Heart left ventricle (tissue), 16 donors: ENCODE data around the gene BPIFA2. TPM values are rescaled to one million over a fixed set of nuclear protein-coding genes. Genes with fewer than 3 reads are reported as not detected.

Experiments used
- ATAC-seq, 4 donors: fragments of 200-7000 bp; cut with Tn5 transposase; one replicate each; pipeline ENCODE4 v1.9.1; 2020 to 2022; ENCODE audit warnings: moderate library complexity in 4 of 4, mild to moderate bottlenecking in 3 of 4, moderate number of reproducible peaks in 1 of 4
- DNase-seq, 5 donors: peaks; one replicate each; pipeline ENCODE4 v3.0.0-alpha.2; 2020
- H3K27ac ChIP-seq, 12 donors: fragments of 200-600 bp; sonication (generic) in 4 of 12; one replicate each; pipeline versions ENCODE4 v1.5.0 to v1.8.0; 2016 to 2022; ENCODE audit warnings: mild to moderate bottlenecking in 2 of 12
- H3K27me3 ChIP-seq, 9 donors: fragments of 200-600 bp; sonication (generic) in 2 of 9; one replicate each; pipeline versions ENCODE4 v1.5.1 to v1.8.0; 2016 to 2022; ENCODE audit warnings: mild to moderate bottlenecking in 3 of 9
- H3K36me3 ChIP-seq, 9 donors: fragments of 200-600 bp; sonication (generic) in 2 of 9; one replicate each; pipeline versions ENCODE4 v1.5.0 to v1.8.0; 2018 to 2022; ENCODE audit warnings: mild to moderate bottlenecking in 2 of 9
- H3K4me1 ChIP-seq, 12 donors: fragments of 200-600 bp; sonication (generic) in 4 of 12; one replicate each; pipeline versions ENCODE4 v1.5.0 to v1.8.0; 2016 to 2022; ENCODE audit warnings: mild to moderate bottlenecking in 3 of 12
- H3K4me3 ChIP-seq, 12 donors: fragments of 200-600 bp; sonication (generic) in 4 of 12; one replicate each; pipeline versions ENCODE4 v1.5.0 to v1.8.0; 2017 to 2022; ENCODE audit warnings: mild to moderate bottlenecking in 9 of 12, moderate library complexity in 4 of 12
- H3K9me3 ChIP-seq, 12 donors: fragments of 200-600 bp; sonication (generic) in 4 of 12; one replicate each; pipeline versions ENCODE4 v1.5.0 to v1.8.0; 2016 to 2022; ENCODE audit warnings: mild to moderate bottlenecking in 1 of 12
- POLR2A ChIP-seq, 2 donors: fragments of 450-650 bp; IDR thresholded peaks; one replicate each; pipeline ENCODE4 v1.6.1; 2017; ENCODE audit warnings: antibody characterized with exemption in 2 of 2, mild to moderate bottlenecking in 2 of 2, moderate library complexity in 2 of 2
- WGBS, 4 donors: extraction: QIAGEN DNeasy Blood & Tissue Kit in 2 of 4; methylation state at CpG; one replicate each; pipeline versions ENCODE4 v1.1.5 to v1.1.7; 2013 to 2018; 5-methylcytosine and 5-hydroxymethylcytosine counted together
- intact Hi-C, 10 donors: fragments of 100-400 bp; cut with DNase I; formaldehyde crosslinking; loops; one replicate each; pipeline versions ENCODE4 v1.11.1 to v1.14.2; 2022
- polyA plus RNA-seq, 2 donors: library from polyadenylated mRNA; stranded (reverse); fragments of 200-250 nt; gene quantifications; one replicate each; pipeline ENCODE4 v1.2.3, GENCODE V29; 2013
- total RNA-seq, 9 donors: library from RNA; depleted of rRNA in 2 of 9; stranded (reverse); fragments of >200 nt in 2 of 9; fragmentation: NEBNext Ultra II Directional in 3 of 9; extraction: Animal tissue kit (Norgen Biotek cat#: 25700) in 3 of 9; gene quantifications; one replicate each; pipeline versions ENCODE4 v1.1.0 to v1.2.4, GENCODE V29; 2016 to 2023
- TF ChIP-seq, protein P1 (sequence below), 12 donors: fragments of 200-600 bp; sonication (generic) in 4 of 12; IDR thresholded peaks; one replicate each; pipeline versions ENCODE4 v1.5.0 to v1.8.0; 2018 to 2022; ENCODE audit warnings: antibody characterized with exemption in 12 of 12, mild to moderate bottlenecking in 5 of 12
- donor health status: ischemic (EF 13 %, LVEDD 7.1; RV severe dilation, severe dysfunction).
- donor health status: healthy with polysubstance abuse.
- donor health status: DM: no; HTN: yes; CAD: no.
- donor health status: DM: no; HTN: no; CAD: no.
- donor health status: ischemic (EF 25% LVEDD 6.9; RV normal size, moderate dysfunction).
- donor health status: ischemic (EF 25% LVEDD 5.7; RV mildly dilated, moderate dysfunction).
- donor health status: healthy.
- donor health status: DM: yes; HTN: yes; CAD: no.
- donor health status: ischemic (EF 35%, LVEDD 5.7; RV mildly dilated, moderate dysfunction).
- donor health status: nonischemic (EF 11% LVEDD 7.7; RV severe dilation, severe dysfunction).
- donor health status: DM: yes; HTN: yes; CAD: no.
- donor health status: PGD.
- donor health status: ischemic (EF 29% LVEDD 5.4; RV normal size, mild dysfunction).
- donor health status: nonischemic (EF 23%, LVEDD 6.1; RV moderate dilation, normal function).

Gene BPIFA2
- total and polyA plus RNA-seq, 11 donors, result not detected

DNA sequence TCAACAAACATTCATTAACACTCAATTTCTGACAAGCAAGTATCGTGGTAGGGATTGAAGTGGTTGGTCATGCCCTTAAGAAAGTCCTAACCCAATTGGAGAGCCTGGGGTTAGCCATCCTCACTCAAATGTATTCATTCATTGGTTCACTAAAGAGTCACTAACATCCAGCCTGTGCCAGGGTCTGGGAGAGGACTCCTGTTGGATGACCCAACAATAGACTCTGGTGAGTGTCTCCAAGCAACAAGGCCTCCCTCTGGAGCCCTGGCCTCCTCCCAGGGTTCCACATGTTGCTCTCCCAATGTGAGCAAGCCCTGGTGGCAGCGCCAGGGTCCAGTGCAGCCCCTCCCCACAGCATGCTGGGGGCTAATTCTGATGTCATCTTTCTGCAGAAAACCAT is 49.1 kb downstream of the BPIFA2 start, which contains the start of gene BPIFA3:
Gene BPIFA3 (plus strand): TSS at position 301 of the 400 bp plus-strand sequence. CDS start 185 bp downstream, outside the sequence.
- no peaks in the 10 kb centered on the region for H3K9me3 ChIP-seq
- no peaks in the 10 kb centered on the region for H3K36me3 ChIP-seq
- no peak within 1 kb of the TSS for H3K27ac ChIP-seq
- H3K4me3 ChIP-seq, result no peak within 1 kb of the TSS
- H3K27me3 ChIP-seq, result peaks cover 0 to 39% (median 2%) of the 10 kb centered on the region in 9 donors
- DNase-seq (no peak), ATAC-seq (no peak)
- intact Hi-C loops, result no loop called here
- no peaks in the 10 kb centered on the region for H3K4me1 ChIP-seq
- 70 to 92% (median 81%) methylated on average over 2 of the region's 2 CpGs for WGBS, 4 donors
- no peak for TF ChIP-seq POLR2A (IDR thresholded peaks at IDR 0.05)
- TF ChIP-seq, protein P1, sequence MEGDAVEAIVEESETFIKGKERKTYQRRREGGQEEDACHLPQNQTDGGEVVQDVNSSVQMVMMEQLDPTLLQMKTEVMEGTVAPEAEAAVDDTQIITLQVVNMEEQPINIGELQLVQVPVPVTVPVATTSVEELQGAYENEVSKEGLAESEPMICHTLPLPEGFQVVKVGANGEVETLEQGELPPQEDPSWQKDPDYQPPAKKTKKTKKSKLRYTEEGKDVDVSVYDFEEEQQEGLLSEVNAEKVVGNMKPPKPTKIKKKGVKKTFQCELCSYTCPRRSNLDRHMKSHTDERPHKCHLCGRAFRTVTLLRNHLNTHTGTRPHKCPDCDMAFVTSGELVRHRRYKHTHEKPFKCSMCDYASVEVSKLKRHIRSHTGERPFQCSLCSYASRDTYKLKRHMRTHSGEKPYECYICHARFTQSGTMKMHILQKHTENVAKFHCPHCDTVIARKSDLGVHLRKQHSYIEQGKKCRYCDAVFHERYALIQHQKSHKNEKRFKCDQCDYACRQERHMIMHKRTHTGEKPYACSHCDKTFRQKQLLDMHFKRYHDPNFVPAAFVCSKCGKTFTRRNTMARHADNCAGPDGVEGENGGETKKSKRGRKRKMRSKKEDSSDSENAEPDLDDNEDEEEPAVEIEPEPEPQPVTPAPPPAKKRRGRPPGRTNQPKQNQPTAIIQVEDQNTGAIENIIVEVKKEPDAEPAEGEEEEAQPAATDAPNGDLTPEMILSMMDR (IDR thresholded peaks at IDR 0.05), result no peak

DNA sequence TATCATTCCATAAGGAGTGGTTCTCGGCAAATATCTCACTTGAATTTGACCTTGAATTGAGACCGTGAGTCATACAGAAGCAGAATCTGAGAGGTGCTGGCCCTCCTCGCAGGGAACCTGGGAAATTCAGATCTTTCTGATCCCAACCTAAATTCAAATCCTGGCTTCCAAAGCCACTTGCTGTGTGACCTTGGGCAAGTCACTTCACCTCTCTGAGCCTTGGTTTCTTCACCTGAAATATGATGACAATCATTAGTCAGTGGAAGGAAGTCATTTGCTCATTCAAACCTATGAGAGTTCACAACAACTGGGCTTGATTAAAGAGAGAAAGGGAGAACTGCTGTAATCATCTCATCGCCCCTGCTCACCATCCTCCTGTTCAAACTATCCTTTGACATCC is 56.4 kb downstream of the BPIFA2 start:
- Histone ChIP-seq H3K36me3 (no peaks in the 10 kb centered on the region), H3K4me3 (no peak overlapping the region), H3K27me3 (peaks cover 0 to 25% (median 7%) of the 10 kb centered on the region in 9 donors), H3K9me3 (no peaks in the 10 kb centered on the region), H3K27ac (no peak overlapping the region), H3K4me1 (no peaks in the 10 kb centered on the region)
- ATAC-seq (no peak), DNase-seq (no peak)
- 80 to 89% (median 84%) methylated on average over 4 of the region's 4 CpGs for WGBS, 4 donors
- intact Hi-C loops, result no loop called here
- TF ChIP-seq, protein P1 (IDR thresholded peaks at IDR 0.05), result no peak
- no peak for TF ChIP-seq POLR2A (IDR thresholded peaks at IDR 0.05)

DNA sequence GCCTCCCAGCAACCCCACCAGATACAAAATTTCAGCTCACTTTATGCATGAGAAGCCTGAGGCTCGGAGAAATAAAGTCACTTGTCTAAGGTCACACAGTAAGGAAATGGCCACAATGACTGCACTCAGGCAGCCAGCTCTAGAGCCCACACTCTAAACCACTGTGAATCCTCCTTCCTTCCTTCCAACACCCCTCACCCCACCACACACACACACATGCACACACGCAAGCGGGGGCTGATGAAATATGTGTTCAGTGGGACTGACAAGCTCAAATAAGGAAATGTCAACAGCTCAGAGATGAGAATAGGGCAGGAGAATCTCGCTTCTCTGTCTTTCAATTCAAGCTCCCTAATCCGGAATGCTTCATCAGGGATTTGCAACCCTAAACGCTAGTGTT is 61.9 kb downstream of the BPIFA2 start:
- TF ChIP-seq, protein P1 (IDR thresholded peaks at IDR 0.05), result no peak
- no peak for TF ChIP-seq POLR2A (IDR thresholded peaks at IDR 0.05)
- no peak for DNase-seq
- intact Hi-C loops, result no loop called here
- H3K9me3 ChIP-seq, result no peaks in the 10 kb centered on the region
- ATAC-seq, result no peak
- H3K4me3 ChIP-seq, result no peak overlapping the region
- no peaks in the 10 kb centered on the region for H3K4me1 ChIP-seq
- no peak overlapping the region for H3K27ac ChIP-seq
- no peaks in the 10 kb centered on the region for H3K36me3 ChIP-seq
- WGBS, 4 donors, result 54 to 58% (median 56%) methylated on average over 6 of the region's 6 CpGs
- peaks cover 0 to 52% (median 6%) of the 10 kb centered on the region in 9 donors for H3K27me3 ChIP-seq

Other genes starting within 250 kb of the BPIFA2 start
- not detected for gene SUN5, start 163.7 kb upstream of the BPIFA2 start, total RNA-seq
- gene SUN5, start 163.7 kb upstream of the BPIFA2 start, polyA plus RNA-seq, result not detected
- gene BPIFB2, start 160.5 kb upstream of the BPIFA2 start, total RNA-seq, result not detected
- gene BPIFB2, start 160.5 kb upstream of the BPIFA2 start, polyA plus RNA-seq, result not detected
- not detected for gene BPIFB6, start 136.5 kb upstream of the BPIFA2 start, total RNA-seq
- gene BPIFB6, start 136.5 kb upstream of the BPIFA2 start, polyA plus RNA-seq, result not detected
- gene BPIFB3, start 114.3 kb upstream of the BPIFA2 start, total RNA-seq, result not detected
- gene BPIFB3, start 114.3 kb upstream of the BPIFA2 start, polyA plus RNA-seq, result not detected
- gene BPIFB4, start 88.5 kb upstream of the BPIFA2 start, total RNA-seq, result not detected
- not detected for gene BPIFB4, start 88.5 kb upstream of the BPIFA2 start, polyA plus RNA-seq
- gene BPIFA3, start 49.2 kb downstream of the BPIFA2 start, total RNA-seq, result not detected
- gene BPIFA3, start 49.2 kb downstream of the BPIFA2 start, polyA plus RNA-seq, result not detected
- not detected for gene BPIFA1, start 67.8 kb downstream of the BPIFA2 start, total RNA-seq
- gene BPIFA1, start 67.8 kb downstream of the BPIFA2 start, polyA plus RNA-seq, result not detected
- not detected for gene BPIFB1, start 115.1 kb downstream of the BPIFA2 start, total RNA-seq
- gene BPIFB1, start 115.1 kb downstream of the BPIFA2 start, polyA plus RNA-seq, result under 1 TPM in 1 of 2 donors, not detected in 1; 0.04 TPM
- gene CDK5RAP1, start 233.4 kb downstream of the BPIFA2 start, total RNA-seq, result 10 to 100 TPM; 17.6 to 24.3 (median 20.1) TPM
- 10 to 100 TPM; 30.6 to 34.9 TPM for gene CDK5RAP1, start 233.4 kb downstream of the BPIFA2 start, polyA plus RNA-seq